ENCODE measurements around the gene IFNL2. TPM values are rescaled to one million over a fixed set of nuclear protein-coding genes. Genes with fewer than 3 reads are reported as not detected.

The IFNL2 gene
- total RNA-seq, 4 donors from 2014 or later, result not detected

DNA sequence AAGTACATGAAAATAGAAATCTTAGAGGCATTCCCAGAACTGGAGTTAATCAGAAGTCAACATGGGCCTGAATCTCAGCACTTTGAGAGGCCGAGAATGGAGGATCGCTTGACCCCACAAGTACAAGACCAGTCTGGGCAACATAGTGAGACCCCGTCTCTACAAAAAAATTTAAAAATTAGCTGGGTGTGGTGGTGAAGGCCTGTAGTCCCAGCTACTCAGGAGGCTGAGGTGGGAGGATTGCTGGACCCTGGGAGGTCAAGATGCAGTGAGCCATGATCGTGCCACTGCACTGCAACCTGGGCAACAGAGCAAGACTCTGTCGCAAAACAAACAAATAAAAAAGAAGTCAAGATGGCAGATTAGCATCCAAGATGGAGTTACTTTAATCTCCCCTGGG is 8.5 kb downstream of the IFNL2 start:
- Histone ChIP-seq H3K4me1 (no peaks in the 10 kb centered on the region), H3K27ac (no peak overlapping the region), H3K9me3 (peaks cover 0 to 9% (median 0%) of the 10 kb centered on the region in 3 donors), H3K27me3 (peaks cover 24% of the 10 kb centered on the region), H3K4me3 (no peak overlapping the region), H3K36me3 (no peaks in the 10 kb centered on the region)
- no peak for TF ChIP-seq EP300 (IDR thresholded peaks at IDR 0.05)
- TF ChIP-seq, protein P1, sequence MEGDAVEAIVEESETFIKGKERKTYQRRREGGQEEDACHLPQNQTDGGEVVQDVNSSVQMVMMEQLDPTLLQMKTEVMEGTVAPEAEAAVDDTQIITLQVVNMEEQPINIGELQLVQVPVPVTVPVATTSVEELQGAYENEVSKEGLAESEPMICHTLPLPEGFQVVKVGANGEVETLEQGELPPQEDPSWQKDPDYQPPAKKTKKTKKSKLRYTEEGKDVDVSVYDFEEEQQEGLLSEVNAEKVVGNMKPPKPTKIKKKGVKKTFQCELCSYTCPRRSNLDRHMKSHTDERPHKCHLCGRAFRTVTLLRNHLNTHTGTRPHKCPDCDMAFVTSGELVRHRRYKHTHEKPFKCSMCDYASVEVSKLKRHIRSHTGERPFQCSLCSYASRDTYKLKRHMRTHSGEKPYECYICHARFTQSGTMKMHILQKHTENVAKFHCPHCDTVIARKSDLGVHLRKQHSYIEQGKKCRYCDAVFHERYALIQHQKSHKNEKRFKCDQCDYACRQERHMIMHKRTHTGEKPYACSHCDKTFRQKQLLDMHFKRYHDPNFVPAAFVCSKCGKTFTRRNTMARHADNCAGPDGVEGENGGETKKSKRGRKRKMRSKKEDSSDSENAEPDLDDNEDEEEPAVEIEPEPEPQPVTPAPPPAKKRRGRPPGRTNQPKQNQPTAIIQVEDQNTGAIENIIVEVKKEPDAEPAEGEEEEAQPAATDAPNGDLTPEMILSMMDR (IDR thresholded peaks at IDR 0.05), result no peak
- TF ChIP-seq POLR2AphosphoS5 (IDR thresholded peaks at IDR 0.05), result no peak
- no peak for TF ChIP-seq POLR2A (IDR thresholded peaks at IDR 0.05)
- WGBS, 2 donors (ENCODE audit: low coverage in 1 of 2), result 96 to 100% methylated on average over 3 to 4 of the region's 5 CpGs
- ATAC-seq, result no peak

DNA sequence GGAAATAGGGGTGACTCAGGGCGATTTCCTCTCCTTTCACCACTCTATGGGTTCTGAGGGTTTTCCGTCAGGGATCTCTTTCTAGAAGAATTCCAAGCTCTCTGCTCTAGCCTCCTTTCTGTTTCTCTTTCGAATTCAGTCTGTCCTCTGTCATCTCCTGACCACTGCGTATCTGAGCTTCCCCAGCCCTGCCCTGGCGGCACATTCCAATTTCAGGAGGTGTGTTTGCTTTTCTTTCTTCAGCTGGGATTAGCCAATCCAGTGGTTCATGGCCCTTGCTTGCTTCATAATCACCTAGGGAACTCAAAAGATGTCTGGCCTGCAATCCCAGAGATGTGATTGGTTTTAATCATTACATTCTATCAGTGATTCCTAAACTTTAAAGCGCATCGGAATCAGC is 9.4 kb downstream of the IFNL2 start:
- H3K27me3 ChIP-seq, result peaks cover 27% of the 10 kb centered on the region
- no peak for TF ChIP-seq POLR2AphosphoS5 (IDR thresholded peaks at IDR 0.05)
- TF ChIP-seq, protein P1 (IDR thresholded peaks at IDR 0.05), result no peak
- TF ChIP-seq EP300 (IDR thresholded peaks at IDR 0.05), result no peak
- TF ChIP-seq POLR2A (IDR thresholded peaks at IDR 0.05), result no peak
- no peak for ATAC-seq
- H3K27ac ChIP-seq, result no peak overlapping the region
- WGBS, 2 donors (ENCODE audit: low coverage in 1 of 2), result 60 to 85% methylated on average over 5 of the region's 7 CpGs
- H3K9me3 ChIP-seq, result peaks cover 0 to 16% (median 0%) of the 10 kb centered on the region in 3 donors
- no peaks in the 10 kb centered on the region for H3K36me3 ChIP-seq
- H3K4me1 ChIP-seq, result no peaks in the 10 kb centered on the region
- no peak overlapping the region for H3K4me3 ChIP-seq

DNA sequence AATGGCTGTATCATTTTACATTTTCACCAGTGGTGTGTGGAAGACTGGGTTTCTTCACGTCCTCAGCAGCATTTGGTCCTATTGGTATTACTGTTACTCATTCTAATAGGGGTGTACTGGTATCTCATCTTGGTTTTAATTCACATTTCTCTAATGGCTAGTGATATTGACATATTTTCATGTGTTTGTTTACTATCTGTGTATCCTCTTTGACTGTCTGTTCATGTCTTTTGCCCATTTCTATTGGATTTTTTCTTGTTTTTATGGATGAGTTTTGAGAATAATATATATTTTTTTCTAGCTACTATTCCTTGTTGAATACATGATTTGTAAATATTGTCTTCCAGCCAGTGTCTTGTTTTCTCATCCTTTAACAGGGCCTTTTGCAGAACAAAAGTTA is 13.8 kb downstream of the IFNL2 start:
- 25 to 65% methylated on average over 1 of the region's 1 CpG for WGBS, 2 donors (ENCODE audit: low coverage in 1 of 2)
- ATAC-seq, result no peak
- Histone ChIP-seq H3K9me3 (peaks cover 0 to 49% (median 0%) of the 10 kb centered on the region in 3 donors), H3K27ac (no peak overlapping the region), H3K4me1 (no peaks in the 10 kb centered on the region), H3K4me3 (no peak overlapping the region), H3K36me3 (no peaks in the 10 kb centered on the region), H3K27me3 (peaks cover 21% of the 10 kb centered on the region)
- TF ChIP-seq EP300 (IDR thresholded peaks at IDR 0.05), result no peak
- TF ChIP-seq POLR2A (IDR thresholded peaks at IDR 0.05), result no peak
- TF ChIP-seq, protein P1 (IDR thresholded peaks at IDR 0.05), result no peak
- TF ChIP-seq POLR2AphosphoS5 (IDR thresholded peaks at IDR 0.05), result no peak

DNA sequence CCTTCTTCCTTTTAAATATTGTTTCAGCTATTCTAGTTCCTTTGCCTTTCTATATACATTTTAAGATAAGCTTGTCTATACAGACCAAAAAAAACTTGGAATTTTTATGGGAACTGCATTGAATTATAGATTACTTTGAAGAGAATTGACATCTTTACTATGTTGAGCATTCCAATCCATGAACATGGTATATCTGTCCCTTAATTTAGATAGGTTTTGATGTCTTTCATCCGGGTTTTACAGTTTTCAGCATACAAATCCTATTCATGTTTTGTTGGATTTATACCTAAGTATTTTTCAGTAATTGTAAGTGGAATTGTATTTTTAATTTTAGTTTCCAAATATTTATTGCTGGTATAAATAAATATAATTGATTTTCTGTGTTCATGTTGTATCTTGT is 15.8 kb downstream of the IFNL2 start:
- TF ChIP-seq POLR2AphosphoS5 (IDR thresholded peaks at IDR 0.05), result no peak
- TF ChIP-seq, protein P1 (IDR thresholded peaks at IDR 0.05), result no peak
- TF ChIP-seq POLR2A (IDR thresholded peaks at IDR 0.05), result no peak
- no peak for TF ChIP-seq EP300 (IDR thresholded peaks at IDR 0.05)
- Histone ChIP-seq H3K4me3 (no peak overlapping the region), H3K9me3 (peaks cover 0 to 64% (median 0%) of the 10 kb centered on the region in 3 donors), H3K27ac (no peak overlapping the region), H3K4me1 (no peaks in the 10 kb centered on the region), H3K27me3 (peaks cover 7% of the 10 kb centered on the region), H3K36me3 (no peaks in the 10 kb centered on the region)
- 85 to 93% methylated on average over 1 of the region's 1 CpG for WGBS, 2 donors (ENCODE audit: low coverage in 1 of 2)
- no peak for ATAC-seq

DNA sequence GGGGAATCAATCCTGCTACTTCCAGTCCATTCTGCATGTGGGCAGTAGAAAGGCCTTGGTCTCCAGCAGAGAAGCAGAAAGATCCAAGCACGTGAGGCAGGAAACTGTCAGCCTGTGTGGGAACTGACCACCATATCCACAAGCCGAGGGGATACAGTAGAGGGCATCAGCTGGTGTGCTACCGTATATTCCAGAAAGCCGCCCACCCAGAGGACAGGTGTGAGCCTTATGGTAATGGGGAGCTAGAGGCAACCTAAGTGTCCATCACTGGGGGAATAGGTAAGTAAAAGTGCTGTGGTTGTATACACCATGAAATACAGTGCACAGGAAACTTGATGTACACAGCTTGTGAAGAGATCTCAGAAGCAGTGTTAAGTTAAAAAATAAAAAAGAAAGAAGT is 25.2 kb downstream of the IFNL2 start:
- 32% methylated on average over 4 of the region's 4 CpGs; no CpG with 5 or more reads in 1 of the 2 donors for WGBS, 2 donors (ENCODE audit: low coverage in 1 of 2)
- Histone ChIP-seq H3K4me3 (no peak overlapping the region), H3K9me3 (peaks cover 0 to 6% (median 0%) of the 10 kb centered on the region in 3 donors), H3K36me3 (no peaks in the 10 kb centered on the region), H3K27ac (no peak overlapping the region), H3K4me1 (no peaks in the 10 kb centered on the region), H3K27me3 (peaks cover 64% of the 10 kb centered on the region)
- TF ChIP-seq POLR2AphosphoS5 (IDR thresholded peaks at IDR 0.05), result no peak
- TF ChIP-seq, protein P1 (IDR thresholded peaks at IDR 0.05), result no peak
- TF ChIP-seq POLR2A (IDR thresholded peaks at IDR 0.05), result no peak
- no peak for TF ChIP-seq EP300 (IDR thresholded peaks at IDR 0.05)
- ATAC-seq, result no peak
